IPS-18c (cell line): ENCODE results near the gene ZDHHC11.
"Not testable (repeated sequence)": the region's sequence is repeated elsewhere in the genome, so short reads cannot be mapped to it uniquely, and the experiment has no call there.

Source experiments
- H3K4me3 ChIP-seq: 2 replicates; pipeline ENCODE4 v1.7.0; 2013; ENCODE audit warnings: low read depth, mild to moderate bottlenecking, low read length, moderate library complexity; ENCODE audit not compliant: insufficient read depth
- H3K9me3 ChIP-seq: one replicate; pipeline ENCODE4 v1.6.1; 2013; ENCODE audit warnings: mild to moderate bottlenecking, low read length, moderate library complexity; ENCODE audit not compliant: control insufficient read depth, insufficient read depth

ZDHHC11 gene

DNA sequence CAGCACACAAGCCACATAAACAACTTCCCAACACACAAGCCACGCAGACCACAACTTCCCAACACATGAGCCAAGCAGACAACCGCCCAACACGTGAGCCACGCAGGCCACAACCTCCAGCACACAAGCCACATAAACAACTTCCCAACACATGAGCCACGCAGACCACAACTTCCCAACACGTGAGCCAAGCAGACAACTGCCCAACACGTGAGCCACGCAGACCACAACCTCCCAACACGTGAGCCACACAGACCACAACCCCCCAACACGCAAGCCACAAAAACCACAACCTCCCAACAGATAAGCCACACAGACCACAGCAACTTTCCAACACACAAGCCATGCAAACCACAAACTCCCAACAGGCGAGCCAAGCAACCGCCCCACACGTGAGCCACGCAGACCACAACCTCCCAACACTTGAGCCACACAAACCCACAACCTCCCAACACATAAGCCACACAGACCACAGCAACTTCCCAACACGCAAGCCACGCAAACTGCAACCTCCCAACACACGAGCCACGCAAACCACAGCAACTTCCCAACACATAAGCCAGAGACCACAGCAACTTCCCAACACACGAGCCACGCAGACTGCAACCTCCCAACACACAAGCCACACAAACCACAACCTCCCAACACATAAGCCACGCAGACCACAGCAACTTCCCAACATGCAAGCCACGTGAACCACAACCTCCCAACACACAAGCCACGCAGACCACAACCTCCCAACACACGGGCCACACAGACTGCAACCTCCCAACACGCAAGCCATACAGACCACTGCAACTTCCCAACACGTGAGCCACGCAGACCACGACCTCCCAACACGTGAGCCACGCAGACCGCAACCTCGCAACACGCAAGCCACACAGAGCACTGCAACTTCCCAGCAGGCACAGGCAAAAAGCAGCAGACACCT lies 31.7 kb upstream of the ZDHHC11 start:
- no peaks in the 10 kb centered on the region for H3K9me3 ChIP-seq
- no peak overlapping the region for H3K4me3 ChIP-seq

DNA sequence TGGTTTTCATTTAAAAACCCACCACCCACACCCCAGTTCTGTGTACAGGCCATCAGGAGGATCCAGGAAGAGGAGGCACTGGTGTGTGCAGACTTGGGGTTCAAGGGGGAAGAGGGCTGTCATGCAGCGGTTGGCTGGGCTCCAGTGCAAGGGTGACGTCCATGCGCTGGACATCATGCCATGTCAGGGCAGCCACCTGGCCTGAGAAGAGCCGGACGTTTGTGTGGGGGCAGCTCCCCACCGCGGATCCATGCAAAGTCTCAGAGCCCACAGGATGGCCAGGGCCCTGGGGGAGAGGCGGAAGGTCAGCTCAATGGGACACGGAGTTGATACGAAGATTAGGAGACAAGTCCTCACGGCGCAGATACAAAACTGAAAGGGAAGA lies 30.8 kb upstream of the ZDHHC11 start:
- Histone ChIP-seq H3K4me3 (no peak overlapping the region), H3K9me3 (no peaks in the 10 kb centered on the region)

DNA sequence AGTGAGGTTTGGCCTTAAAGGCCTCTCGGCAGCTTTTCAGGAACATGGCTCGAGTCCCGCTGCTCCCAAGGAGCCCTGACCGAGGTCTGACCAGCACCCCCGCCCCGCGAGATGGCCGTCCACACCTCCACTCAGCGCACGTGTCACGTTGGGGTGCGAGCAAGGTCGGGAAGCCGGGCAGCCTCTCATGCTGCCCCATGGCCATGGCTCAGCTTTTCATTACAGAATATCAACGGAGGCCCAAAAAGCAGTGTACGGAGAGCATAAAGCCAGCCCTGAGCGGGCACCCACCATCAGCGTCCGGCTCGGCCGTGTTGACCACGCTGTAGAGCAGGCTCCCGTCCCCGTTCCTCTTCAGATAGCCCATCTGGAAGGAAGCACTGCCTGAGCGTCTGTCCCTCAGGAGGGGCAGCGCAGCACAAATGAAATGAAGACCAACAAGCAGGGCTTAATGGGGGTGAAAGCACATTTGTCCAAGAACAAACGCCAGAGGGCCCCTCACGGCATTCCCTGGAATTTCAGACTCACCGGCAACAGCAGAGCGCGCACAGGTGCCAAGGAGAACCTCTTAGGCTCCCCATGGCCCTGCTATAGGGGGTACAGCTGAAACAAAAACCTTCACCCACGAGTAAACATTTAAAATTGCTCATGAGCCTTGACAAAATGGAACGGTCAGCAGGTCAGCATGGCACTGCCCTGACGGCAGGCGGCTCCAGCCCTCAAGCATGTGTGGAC lies 30.2 kb upstream of the ZDHHC11 start:
- Histone ChIP-seq H3K4me3 (no peak overlapping the region), H3K9me3 (no peaks in the 10 kb centered on the region)

- H3K9me3 ChIP-seq, H3K4me3 ChIP-seq: not testable (repeated sequence)
Measured at GRCh38 chr5:878677-879076, 27.9 kb upstream of the ZDHHC11 start.

DNA sequence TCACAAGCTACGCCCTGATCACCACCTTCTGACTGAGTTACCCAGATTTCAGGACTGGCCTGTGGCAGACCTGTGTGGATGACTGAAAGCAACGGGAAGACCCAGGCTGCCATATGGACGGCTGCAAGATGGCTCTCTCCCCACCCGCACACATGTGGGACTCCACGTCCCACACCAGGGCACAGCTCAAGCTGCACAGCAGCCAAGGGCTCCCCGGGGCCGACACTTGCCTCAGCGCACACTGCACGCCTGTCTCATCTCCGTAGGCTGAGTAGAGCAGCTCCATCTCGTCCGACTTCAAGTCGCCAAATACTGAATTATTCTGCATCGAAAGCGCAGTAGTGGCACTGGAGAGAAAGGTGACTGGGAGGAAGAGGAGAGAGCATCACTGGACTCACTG lies 27.3 kb upstream of the ZDHHC11 start:
- H3K4me3 ChIP-seq: no peak overlapping the region
- H3K9me3 ChIP-seq: no peaks in the 10 kb centered on the region

- no peak overlapping the region for H3K4me3 ChIP-seq
- no peaks in the 10 kb centered on the region for H3K9me3 ChIP-seq
Measured at GRCh38 chr5:876398-877365, 25.9 kb upstream of the ZDHHC11 start.

- H3K9me3 ChIP-seq: no peaks in the 10 kb centered on the region
- H3K4me3 ChIP-seq: no peak overlapping the region
Measured at GRCh38 chr5:875931-876330, 25.1 kb upstream of the ZDHHC11 start.

DNA sequence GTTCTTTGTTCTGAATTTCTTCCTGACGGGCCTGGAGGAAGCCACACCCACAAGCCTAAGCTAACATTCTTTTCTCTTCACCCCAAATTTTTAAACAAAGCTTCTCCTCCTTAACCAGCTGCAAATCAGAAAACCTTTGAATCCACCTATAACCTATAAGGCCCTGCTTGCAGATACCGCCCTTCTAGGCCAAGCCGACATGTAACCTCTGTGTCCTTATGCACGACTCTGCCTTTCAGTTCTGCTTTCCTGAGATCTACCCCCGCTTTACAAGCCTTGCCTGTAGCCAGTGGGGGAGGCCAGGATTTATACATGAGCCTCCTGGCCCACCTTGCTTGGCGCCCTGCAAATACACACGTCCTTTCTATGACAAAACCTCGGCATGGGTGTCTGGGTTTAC lies 22.5 kb upstream of the ZDHHC11 start:
- Histone ChIP-seq H3K9me3 (no peaks in the 10 kb centered on the region), H3K4me3 (no peak overlapping the region)

- Histone ChIP-seq H3K9me3 (no peaks in the 10 kb centered on the region), H3K4me3 (no peak overlapping the region)
Measured at GRCh38 chr5:872301-872700, 21.5 kb upstream of the ZDHHC11 start.

DNA sequence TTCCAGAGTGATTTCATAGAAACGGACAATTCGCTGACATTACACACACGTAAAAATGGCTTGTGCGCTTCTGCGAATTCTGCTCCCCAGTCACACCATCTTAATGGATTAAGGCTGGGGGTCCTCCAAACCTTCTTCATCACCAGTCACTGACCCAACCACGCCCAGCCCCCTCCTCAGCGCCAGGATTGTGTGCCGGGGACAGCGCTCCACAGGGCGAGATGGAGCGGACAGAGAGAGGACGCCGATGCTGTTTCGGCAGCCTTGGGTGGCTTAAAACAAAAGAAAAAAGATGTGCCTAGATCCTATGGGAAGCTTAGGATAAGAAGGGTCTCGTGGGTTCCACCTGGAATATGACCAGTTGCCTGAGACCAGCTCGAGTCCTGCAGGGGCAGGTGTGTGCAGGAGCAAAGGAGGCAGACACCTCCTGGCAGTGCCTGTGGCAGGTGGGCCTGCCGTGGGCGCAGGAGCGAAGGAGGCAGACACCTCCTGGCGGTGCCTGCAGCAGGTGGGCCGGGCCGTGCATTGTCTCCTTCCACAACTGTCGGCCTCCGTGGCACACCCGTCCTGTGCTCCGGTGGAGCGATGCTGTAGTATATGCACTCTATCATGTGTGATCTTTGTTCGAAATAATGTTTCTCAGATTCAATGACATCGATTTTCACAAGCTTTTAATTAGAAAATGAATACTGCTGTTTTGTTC lies 21.0 kb upstream of the ZDHHC11 start:
- Histone ChIP-seq H3K9me3 (no peaks in the 10 kb centered on the region), H3K4me3 (no peak overlapping the region)

DNA sequence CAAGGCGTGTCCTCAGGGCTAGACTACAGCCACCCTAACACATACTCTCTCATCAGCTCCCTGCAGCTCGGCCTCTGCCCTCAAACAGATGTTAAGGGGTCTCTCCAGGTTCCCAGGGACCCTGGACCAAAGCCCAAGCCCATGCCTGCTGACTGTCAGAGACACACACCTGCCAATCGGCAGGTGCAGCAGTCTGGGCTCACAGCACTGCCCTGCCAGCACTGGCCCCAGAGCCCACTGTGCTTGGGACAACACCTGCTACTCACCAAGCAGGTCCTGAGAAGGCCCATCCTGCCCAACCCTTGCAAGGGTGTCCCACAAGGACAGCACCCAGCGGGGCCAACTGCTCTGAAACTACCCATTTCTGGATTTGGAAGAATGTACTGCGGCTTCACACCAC lies 20.2 kb upstream of the ZDHHC11 start:
- Histone ChIP-seq H3K4me3 (no peak overlapping the region), H3K9me3 (no peaks in the 10 kb centered on the region)

- Histone ChIP-seq H3K4me3 (no peak overlapping the region), H3K9me3 (no peaks in the 10 kb centered on the region)
Measured at GRCh38 chr5:868428-869135, 17.8 kb upstream of the ZDHHC11 start.

- H3K9me3 ChIP-seq: no peaks in the 10 kb centered on the region
- no peak overlapping the region for H3K4me3 ChIP-seq
Measured at GRCh38 chr5:867300-867870, 16.6 kb upstream of the ZDHHC11 start.

GRCh38 chr5:865771-866170 lies 15.0 kb upstream of the ZDHHC11 start:
- Histone ChIP-seq H3K9me3 (no peaks in the 10 kb centered on the region), H3K4me3 (no peak overlapping the region)

DNA sequence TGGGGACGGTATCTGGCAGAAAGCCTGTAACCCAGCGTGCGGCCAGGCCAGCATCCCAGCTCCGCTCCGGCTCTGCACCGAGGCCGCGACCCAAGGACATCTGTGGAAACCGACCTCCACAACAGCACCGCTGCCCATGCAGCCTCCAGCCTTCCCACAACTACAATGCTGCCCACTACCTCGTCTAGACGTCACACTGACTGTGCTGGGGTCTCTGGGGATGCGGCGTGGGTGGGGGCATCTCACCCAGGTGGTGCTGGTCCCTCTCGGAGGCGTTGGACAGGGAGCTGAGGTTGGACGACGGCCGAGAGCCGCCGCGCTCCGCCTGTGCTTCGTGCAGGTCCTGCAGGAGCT lies 14.4 kb upstream of the ZDHHC11 start:
- Histone ChIP-seq H3K9me3 (no peaks in the 10 kb centered on the region), H3K4me3 (no peak overlapping the region)

GRCh38 chr5:864492-865167 lies 13.8 kb upstream of the ZDHHC11 start:
- no peak overlapping the region for H3K4me3 ChIP-seq
- no peaks in the 10 kb centered on the region for H3K9me3 ChIP-seq
